GM18858 (cell line): Measurements from ENCODE around the gene RBM48.
"Not testable (repeated sequence)": the region's sequence is repeated elsewhere in the genome, so short reads cannot be mapped to it uniquely, and the experiment has no call there.

ENCODE experiments used
- ATAC-seq: cut with Tn5 transposase; IDR thresholded peaks from one replicate; pipeline ENCODE4 v1.9.1; 2021; ENCODE audit not compliant: unreplicated experiment

The RBM48 gene

DNA sequence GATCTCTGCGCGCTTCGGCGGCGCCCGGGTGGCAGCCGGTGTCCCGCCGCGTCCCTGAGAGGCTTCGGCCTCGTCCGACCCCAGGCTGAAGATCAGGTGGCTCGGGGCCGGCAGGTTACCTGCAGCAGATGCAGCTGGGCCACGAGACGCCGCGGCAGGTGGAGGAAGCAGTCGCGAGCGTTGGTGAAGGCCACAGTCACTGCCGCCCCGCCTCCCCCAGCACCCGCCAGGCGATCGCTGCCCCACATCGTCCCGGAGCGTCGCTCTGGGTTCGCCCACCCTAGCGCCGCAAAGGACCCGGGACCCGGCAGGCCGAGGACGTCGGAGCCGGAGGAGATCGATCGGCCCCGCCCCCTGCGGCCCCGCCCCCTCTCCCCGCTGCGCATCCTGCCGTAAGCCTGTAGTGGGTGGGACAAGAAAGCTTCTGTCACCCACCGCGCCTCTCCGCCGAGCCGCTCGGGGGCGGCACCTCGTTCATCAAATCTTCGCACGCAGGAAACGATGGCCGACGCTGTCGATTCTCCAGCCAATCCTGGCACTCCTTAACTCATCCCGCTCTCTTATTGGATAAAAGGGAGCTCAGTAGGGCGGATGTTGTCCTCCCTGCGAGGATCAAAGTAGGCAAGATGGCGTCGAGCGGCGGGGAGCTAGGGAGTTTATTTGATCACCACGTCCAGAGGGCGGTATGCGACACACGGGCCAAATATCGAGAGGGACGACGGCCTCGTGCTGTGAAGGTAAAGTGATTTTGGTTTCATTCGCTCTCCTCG lies at the start of gene RBM48, which contains the start of gene PEX1:
RBM48 (plus strand) TSS at position 608 of the 770 bp plus-strand sequence; CDS start at position 627, 19 bp downstream.
PEX1 (minus strand) TSS at position 333 of the 770 bp plus-strand sequence; CDS start at position 248, 85 bp downstream.
- ATAC-seq, result peak; percentile 94

DNA sequence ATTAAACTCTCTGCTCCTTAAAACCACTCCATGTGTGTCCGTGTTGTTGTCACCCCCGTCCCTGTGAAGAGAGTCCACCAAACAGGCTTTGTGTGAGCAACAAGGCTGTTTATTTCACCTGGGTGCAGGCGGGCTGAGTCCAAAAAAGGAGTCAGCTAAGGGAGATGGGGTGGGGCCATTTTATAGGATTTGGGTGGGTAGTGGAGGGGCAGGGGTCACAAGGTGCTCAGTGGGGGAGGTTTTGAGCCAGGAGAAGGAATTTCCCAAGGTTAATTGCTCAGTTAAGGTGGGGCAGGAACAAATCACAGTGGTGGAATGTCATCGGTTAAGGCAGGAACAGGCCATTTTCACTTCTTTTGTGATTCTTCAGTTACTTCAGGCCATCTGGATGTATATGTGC lies 49.4 kb upstream of the RBM48 start:
- ATAC-seq, result not testable (repeated sequence)

DNA sequence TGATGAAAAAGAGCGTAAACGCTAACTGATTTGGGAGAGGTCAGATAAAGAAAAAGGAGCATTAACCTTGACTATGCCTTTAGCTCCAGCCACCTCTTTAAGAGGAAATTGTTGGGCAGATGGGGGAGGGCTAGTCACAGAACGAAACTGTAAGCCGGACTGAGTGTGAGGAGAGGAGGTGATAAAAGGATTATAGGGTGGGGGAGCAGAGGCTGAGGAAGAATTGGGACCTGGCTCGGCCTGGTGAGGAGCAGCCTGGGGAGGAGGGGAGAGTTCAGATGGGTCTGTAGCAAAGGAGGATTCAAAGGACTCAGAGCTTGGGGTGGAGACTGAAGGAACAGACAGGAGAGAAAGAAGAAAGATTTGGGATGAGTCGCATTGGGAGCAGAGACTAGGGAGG lies 45.0 kb upstream of the RBM48 start:
- ATAC-seq, result not testable (repeated sequence)

DNA sequence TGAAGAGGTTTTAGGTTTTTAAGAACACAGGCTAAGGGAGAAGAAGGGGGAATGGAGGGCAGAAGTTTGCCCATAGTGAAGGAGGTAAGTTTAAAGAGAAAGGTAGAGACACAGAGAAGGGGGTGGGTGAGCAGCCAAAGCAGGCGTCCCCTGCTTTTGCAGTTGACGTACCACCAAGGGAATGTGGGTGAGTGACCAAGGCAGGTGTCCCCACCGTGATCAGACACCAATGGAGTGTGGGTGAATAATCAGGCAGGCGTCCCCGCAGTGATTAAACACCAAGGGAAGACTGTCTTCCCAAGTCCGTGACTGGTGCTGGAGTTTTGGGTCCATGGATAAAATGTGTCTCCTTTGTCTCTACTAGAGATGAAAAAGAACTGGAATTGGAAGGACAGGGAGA lies 44.4 kb upstream of the RBM48 start:
- not testable (repeated sequence) for ATAC-seq

DNA sequence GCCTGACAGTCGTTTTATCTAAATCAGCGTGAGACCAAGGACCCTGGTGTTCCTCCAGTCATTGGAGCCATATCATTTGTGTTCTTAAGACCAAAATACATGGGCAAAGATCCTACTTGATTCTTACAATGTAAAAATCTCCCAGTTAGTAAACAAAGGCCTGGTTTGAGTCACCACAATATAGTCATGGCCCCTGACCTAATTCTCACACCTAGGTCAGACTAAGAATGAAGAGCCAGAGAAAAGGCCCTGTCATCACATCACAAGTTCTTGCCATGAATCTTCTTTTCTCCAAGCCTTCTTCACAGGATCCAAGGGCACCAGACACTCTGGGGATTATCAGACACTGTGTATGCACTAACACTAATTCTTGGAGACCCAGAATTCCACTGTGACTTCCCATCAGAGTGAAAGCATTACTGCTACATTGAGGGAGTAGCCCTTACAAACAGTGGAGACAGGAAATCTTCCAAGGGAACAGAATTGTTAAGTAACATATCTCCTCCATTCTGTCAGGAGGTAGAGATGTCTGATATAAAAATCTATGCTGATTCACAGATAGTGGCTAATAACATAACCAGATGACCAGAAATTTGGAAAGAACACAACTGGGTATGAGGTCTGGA lies 43.2 kb upstream of the RBM48 start:
- ATAC-seq, result no peak

DNA sequence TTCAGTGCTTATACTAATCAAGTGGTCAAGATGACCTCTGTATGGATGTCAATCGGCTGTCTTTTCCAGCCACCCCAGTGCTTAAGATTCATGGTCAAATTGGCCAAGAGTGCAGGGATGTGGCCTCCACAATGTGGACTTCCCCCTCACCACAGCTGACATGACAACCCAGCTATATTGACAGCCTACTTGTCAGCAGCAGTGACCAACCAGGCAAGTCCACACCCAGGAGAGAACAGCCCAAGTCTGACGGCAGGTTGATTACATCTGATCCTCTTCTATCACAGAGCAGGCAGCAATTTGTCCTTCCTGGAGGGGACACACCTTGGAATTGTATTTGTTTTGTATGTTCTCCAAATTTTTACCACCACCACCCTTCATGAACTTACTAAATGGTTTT lies 42.6 kb upstream of the RBM48 start:
- no peak for ATAC-seq

DNA sequence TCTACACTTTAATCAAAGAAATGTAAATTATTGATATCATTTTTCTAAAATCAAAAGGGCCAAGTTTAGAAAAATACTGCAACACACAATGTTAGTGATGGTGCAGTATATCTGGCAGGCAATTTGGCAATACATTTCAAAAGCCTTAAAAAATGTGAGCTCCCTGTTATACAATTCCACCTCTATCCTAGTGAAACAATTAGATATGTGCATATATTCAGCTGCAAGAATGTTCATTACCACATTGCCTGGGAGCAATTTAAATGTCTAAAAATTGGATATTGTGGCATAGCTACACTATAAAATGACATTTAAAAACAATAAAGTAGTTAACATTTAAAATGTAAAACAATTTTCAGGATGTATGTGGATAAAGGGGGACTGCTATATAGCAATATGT lies 40.8 kb upstream of the RBM48 start:
- no peak for ATAC-seq

DNA sequence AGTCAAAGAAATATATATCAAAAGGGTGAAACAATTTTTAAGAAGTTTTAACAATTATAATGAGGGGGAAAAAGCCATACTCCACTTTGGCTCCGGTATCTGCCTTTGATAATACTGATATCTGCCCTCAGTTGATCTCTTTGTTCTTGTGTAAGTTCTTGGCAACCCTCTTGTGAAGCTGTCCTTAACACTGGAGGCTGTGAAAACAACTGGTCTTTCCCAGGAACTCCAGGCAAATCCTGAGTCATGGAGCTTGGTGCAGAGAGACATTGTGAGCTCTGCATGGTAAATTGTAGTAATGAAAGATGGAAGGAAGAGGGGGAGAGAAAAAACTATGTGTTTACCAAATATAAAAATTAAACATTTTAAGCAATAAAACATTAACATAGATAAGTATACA lies 39.0 kb upstream of the RBM48 start:
- no peak for ATAC-seq

DNA sequence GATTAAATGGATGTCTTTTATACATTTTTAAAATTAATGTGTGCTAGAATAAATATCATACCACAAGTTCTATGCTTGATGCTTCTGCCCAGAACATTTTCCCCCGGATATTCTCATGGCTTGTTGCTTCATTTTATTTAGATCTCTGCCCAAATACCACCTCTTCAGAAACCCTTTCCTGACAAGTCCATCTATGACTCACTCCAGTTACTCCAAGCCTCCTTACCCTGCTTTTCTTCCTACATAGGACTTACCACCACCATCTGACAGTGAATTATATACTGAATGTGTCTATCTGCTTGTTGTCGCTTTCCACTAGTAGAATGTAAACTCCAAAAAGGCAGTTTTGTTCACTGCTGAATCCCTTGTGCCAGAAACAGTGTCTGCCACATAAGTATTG lies 31.7 kb upstream of the RBM48 start:
- no peak for ATAC-seq

DNA sequence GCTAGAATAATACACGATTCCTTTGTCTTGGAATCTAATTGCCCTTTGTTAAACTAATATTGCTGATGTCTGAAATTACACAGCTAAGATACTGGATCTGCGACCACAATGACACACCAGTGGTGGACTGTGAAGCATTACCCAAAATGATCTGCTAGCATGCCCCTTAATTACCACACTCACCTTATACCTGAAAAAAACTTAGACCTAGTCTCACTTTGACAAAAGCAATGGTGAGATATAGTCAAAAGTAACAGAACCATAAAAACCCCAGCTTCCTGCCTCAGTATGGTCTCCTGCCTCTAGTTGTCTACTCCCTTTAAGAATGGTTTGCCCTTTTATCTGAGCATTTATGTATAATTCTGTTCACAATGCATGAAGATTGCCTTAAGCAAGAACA lies 30.0 kb upstream of the RBM48 start:
- ATAC-seq, result no peak

DNA sequence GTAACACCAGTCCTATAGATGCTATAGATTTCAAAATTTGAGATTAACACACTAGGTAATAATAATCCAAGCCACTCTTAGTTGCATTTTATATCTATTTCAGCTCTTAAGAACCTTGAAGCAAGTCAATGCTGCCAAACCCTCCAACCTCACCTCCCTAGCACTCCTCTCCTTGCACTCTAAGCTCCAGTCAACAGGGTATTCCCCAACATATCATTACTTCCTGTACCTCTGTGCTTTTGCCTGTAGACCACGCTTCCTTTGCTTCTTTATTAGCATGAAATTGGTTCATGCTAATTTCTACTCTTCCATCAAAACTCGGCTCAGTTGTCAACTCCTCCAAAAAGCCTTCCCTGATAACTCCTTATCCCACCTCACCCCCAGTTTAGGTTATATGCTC lies 24.8 kb upstream of the RBM48 start:
- ATAC-seq, result no peak

DNA sequence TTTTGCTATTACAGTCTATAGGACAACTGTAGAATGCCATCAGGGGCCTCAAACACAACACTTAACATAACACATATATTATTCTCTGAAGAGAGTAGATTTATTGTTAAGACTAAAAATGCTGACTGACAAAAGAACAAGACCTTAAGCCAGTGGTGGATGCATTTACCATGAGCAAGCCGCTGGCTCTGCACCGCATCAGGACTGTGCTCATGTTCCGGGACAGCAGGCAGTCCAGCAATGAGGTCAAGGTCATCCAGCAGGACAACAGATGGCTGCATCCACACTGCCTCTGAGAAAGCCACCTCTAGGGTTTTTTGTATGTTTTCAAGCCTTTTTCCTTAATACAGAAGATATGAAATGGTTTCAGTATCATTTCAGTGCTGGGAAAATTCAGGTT lies 24.0 kb upstream of the RBM48 start:
- ATAC-seq, result no peak

DNA sequence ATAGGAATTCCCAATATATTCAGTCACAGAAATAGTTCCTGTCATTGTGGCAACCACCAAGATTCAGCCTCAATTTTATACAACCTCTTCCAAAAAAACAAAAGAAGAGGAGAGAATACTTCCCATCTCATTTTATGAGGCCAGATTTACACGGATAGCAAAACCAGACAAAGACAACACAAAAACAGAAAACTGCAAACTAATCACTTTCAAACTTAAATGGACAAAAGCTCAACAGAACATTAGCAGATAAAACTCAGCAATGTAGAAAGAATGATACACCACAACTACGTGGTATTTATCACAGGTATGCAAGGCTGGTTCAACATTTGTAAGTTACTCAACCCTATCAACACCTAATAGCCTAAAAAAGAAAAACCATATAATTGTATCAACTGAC lies 22.2 kb upstream of the RBM48 start:
- no peak for ATAC-seq

DNA sequence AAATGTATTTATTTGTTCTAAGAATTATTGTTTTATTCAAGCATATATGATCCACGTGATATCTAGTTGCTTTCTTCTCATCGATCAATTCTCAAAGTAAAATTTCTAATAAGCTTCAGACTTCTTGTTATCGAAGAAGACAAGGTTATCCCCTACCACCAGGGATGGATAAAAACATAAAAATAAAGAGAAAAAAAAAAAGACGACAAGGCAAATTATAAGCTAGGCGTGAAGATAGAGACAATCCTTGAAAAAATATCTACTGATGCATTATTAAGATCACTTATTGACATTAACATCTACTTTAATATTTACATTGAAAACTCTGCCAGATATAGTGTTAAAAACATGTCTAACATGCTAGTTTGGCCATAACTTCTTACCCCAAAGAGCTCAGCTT lies 19.6 kb upstream of the RBM48 start:
- no peak for ATAC-seq

DNA sequence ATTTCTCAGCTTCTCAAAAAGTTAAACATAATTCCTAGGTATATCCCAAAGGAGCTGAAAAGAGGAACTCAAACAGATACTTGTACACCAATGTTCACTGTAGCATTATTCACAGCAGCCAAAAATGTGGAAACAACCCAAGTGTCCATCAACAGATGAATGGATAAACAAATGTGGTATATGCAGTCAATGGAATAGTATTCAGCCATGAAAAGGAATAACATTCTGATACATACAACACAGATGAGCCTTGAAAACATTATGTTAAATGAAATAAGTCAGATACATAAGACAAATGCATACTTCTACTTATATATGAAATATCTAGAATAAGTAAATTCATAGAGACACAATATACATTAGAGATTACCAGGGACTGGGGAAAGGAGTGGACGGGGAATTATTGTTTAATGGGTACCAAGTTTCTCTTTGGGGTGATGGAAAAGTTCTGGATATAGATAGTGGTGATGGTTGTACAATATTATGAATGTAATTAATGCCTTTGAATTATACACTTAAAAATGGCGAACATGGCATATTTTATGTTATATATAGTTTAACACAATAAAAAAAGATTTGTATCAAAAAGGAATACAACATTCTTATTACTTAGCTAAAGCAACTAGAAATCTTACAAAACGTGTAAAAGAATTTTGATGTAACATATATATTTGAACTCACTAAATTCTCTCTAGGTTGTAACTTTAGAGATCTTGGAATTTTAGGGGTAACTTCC lies 15.3 kb upstream of the RBM48 start:
- ATAC-seq, result no peak

DNA sequence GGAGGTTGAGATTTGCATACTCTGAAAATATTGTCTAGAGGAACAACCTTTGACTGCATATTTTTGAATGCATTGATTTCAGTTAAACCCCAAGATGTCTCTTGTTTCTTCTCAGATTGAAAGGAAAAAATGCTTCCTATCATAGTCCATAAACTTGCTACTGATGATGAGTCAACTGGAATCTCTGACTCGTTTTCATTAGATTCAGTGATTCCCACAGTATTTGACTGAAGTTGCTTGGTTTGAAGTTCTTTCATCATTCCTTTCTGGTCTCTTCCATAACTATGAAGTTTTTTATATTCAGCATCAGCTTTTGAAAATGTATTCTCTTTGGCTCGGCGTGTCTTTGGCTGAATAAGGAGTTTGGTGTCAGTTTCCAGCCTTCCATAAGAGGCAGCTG lies 11.0 kb upstream of the RBM48 start:
- ATAC-seq, result no peak

DNA sequence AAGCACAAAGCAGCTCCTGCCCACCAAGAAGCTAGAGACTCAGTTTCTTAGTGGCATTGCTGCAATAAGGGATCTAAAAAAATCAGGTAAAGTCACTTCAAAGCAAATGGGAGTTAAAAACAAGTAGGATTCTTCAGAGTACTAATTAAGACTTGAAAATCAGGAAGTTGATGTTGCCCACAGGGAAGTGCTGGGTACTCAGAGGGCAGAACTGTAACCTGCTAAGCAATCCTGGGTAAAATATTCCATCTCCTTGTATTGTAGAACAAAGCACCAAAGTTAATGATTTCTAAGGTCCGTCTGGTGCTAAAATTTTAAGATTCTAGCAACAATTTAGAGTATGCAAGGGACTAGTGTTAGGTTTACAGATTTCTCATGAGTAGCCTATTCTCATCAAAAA lies 8.6 kb upstream of the RBM48 start:
- ATAC-seq, result no peak

DNA sequence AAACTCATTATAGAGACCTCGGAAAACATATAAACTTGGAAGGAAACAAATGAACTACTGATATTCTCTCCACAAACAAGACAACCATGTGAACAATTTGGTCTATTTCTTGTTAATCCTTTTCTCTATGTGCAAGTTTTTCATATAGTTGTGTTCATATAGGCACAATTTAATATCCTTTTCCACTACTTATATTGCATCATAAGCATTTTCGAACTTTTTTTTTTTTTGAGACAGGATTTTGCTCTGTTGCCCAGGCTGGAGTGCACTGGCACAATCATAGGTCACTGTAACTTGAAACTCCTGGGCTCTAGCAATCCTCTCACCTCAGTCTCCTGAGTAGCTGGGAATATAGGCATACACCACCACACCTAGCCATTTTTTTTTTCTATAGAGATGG lies 5.5 kb upstream of the RBM48 start:
- no peak for ATAC-seq

DNA sequence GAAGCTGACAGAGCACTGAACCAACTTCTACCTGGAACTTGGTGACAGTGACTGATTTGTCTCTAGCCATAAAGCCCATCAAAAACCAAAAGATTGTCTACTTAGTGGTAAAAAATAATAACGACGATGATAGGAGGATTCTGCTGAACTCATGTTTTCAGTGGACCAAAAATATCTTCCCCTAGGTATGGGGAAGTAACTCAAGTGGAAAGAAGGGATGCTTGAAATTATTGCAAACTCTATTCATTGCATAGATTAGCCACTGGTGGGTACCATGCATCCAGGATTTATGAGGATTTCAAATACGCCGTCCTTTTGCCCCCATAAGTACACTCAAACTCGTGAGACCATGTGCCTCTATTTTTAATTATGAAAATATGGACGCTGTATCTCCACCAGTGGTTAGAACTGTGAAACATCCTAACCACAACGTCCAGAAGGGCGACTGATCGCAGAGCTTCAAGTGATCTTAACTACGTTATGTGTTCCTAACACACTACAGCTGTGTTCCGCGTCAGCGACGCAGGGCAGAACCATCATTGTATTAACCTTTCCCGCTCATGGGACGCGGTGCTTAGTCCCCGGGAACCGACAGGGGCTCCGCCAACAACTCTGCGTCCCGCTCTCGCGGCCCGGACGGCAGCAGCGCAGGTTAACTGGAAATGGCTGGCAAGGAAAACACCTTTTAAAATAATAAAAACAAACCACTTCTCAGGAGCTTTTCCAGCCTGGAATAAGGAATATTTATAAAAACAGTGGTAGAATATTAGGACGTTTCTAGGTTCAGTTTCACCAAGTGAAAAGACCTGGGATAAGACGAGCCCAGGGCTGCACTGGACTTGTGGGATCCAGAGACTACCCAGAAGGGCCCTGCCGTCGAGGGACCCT lies 1.1 kb upstream of the RBM48 start:
- ATAC-seq, result peak; percentile 33

DNA sequence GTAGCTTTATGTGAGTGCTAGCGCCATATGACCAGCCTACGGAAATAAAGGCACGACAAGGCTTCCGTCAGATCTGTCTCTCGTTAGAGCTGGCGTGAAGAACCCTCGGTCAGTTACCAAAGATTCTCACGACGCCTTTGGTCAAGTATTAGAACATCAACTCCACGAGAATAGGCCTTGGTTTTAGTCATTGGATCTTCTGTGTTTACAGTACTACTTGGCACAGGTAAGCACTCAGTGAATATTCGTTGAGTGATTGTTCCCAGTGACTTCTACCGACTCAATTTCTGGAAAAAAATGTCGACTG lies 316 bp downstream of the RBM48 start:
- ATAC-seq, result no peak

DNA sequence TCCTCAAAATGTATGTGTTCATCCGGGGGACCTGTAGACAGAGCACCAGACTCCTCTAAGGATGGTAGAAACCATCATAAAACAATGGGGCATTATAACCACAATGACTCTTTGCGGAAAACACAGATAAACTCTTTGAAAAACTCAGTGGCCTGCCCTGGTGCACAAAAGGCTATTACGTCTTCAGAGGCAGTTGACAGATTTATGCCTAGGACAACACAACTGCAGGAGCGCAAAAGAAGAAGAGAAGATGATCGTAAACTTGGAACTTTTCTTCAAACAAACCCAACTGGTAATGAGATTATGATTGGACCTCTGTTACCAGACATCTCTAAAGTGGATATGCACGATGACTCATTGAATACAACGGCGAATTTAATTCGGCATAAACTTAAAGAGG lies 6.0 kb downstream of the RBM48 start:
- no peak for ATAC-seq
